Adipose tissue (tissue), 3 donors: ENCODE data around the gene CSNK1G1. TPM values are rescaled to one million over a fixed set of nuclear protein-coding genes. Genes with fewer than 3 reads are reported as not detected.

Experiments used
- H3K27ac ChIP-seq: one replicate; pipeline ENCODE4 v1.5.1; 2013; ENCODE audit warnings: low read depth, low read length
- WGBS, 3 donors: extraction: QIAGEN DNeasy Blood & Tissue Kit; methylation state at CpG; one replicate each; pipeline ENCODE4 v1.1.7; 2013; 5-methylcytosine and 5-hydroxymethylcytosine counted together
- polyA plus RNA-seq, 3 donors: library from polyadenylated mRNA; stranded (reverse); fragments of 200-250 nt; gene quantifications; one replicate each; pipeline ENCODE4 v1.2.3, GENCODE V29; 2013
- donor health status: healthy with polysubstance abuse.
- donor health status: Bipolar disorder and iron deficiency.
- donor health status: healthy.

Gene CSNK1G1
- polyA plus RNA-seq, 3 donors = 2.3 to 4.8 (median 2.9) TPM

DNA sequence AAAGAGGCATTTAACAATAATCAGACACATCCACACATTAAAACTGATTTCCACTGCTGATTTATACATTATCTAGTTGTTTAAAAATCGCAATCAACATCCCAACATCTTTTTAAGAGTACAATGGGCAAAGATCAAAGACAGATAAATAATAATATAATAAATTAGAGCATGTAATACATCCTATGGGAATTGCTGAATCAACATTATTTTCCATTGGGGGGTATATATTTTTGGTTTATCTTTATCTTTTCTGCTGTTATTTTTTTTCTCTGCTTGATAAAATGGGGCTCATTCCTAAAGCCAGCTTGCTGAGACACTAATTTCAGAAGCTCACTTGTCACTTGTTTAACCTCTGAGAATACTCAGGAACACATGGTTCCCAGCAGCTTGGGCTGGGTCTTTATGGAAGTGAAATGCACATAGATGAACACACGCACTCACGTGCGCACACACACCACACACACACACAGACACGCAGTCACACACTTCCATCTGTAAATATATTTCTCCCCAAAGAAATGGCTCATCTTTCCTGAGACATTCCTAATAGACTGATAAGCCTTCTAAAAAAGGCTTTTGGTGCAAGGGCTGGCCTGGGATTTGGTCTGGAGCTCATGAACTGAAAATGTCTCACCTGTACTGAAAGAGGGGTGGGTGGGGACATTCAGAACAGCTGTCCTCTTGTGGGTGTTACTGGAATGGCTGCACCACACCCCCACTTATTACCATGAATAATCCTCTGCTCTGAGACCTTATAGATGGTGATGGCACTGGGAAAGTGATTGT is 189.7 kb downstream of the CSNK1G1 start:
- 79 to 88% (median 83%) methylated on average over 5 of the region's 5 CpGs for WGBS, 3 donors
- no peak overlapping the region for H3K27ac ChIP-seq

DNA sequence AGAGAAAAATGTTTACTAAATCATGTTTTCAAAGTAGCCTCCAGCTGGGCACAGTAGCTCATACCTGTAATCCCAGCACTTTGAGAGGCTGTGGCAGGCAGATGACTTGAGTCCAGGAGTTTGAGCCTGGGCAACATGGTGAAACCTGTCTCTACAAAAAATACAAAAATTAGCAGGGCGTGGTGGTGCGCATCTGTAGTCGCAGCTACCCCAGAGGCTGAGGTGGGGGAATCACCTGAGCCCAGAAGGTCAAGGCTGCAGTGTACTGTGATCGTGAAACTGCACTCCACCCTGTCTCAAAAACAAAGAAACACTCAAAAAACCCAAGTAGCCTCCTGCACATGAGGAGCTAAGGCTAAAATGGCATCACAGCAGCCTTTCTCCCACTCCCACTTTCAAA is 191.5 kb downstream of the CSNK1G1 start:
- 92 to 96% (median 95%) methylated on average over 4 of the region's 4 CpGs for WGBS, 3 donors

DNA sequence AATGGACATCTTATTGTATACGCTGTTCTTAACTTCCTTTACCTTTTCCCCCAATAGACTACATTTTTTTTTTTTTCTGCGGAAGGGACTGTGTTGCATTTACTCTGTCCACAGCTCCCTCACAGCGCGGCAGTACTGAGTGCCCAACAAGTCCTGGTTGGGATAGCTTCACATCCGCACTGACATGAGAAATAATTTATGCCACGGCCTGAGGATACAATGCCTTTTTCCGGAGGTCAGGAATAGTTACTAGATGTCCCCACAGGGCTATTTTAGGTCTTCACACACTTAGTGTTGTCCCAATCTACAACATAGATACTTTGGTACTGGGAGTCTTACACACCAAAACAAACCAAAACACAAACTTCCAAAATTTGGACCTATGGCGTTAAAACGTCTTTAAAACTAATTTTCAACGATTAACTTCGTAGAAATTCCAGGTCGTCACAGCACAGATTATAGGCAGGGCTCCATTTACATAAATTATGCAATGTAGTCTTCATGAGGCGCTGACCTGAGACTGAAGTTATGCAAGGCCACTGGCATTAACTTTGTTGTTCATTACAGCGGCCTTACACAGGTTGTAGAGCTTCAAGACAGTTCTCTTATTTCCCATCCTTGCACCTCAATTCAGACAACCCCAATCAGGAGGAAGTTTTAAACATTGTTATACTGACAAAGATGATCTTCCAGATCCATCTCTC is 192.2 kb downstream of the CSNK1G1 start:
- peak overlapping the region; percentile 4 for H3K27ac ChIP-seq
- WGBS, 3 donors = 29 to 42% (median 32%) methylated on average over 14 of the region's 14 CpGs

More for the DNA sequence above, 191.5 kb downstream of the CSNK1G1 start:
- no peak overlapping the region for H3K27ac ChIP-seq

DNA sequence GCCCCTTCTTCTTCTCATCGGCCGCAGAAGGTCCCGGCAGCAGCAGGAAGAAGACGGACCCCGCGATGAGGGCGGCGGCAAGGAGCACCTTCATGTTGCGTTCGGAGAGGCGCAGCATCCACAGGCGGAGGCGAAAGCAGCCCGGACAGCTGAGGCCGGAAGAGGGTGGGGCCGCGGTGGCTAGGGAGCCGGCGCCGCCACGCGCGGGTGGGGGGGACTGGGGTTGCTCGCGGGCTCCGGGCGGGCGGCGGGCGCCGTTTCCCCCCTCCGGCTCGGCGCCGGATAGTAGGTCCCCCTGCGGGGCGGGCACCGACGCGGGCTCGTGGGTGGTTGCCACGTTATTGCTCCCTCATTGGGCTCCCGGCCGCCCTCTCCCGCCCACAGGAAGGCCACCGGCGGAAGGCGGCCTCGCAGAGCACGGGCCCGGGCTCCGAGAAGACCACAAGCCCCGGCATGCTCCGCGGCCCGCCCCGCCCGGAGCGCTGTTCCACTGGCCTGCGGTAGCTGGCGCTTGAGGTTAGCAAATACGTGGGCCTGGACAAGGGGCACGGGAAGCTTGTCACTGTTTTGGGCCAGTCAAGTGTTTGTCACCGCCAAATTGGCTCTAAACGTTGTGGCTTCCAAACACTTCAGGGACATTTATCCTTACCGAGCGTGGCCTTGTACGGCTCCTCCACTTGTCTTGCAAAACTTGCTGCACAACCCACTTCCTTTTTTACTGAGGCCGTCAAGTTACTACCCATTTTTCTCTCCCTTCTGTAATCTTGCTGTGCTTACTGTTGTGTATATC is 192.9 kb downstream of the CSNK1G1 start, which contains the start of gene PPIB:
TSS of gene PPIB (minus strand) at position 154 of the 790 bp plus-strand sequence. CDS start at position 118, 36 bp downstream.
- peak within 1 kb of the TSS; percentile 4 for H3K27ac ChIP-seq
- 0 to 1% (median 0%) methylated on average over 53 to 69 of the region's 69 CpGs for WGBS, 3 donors

DNA sequence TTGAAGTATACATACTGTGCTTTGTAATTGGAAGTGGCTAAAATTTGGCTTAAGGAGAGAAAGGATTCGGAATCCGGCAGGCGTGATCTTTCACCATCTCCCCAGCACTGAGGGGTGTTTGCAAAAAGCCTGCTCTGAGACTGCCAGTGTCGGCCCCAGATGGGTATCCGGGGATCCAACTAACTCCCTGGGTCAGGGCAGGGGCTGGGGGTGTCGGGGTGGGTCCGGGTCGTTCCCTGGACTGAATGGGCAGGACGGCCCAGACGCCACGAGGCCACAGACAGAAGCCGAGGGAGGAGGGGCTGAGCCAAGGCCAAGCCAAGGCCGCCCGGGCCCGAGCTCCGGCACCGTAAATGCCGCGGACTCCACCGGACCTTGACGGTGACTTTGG is 193.5 kb downstream of the CSNK1G1 start:
- no peak overlapping the region for H3K27ac ChIP-seq
- 0 to 1% (median 0%) methylated on average over 20 to 21 of the region's 21 CpGs for WGBS, 3 donors

DNA sequence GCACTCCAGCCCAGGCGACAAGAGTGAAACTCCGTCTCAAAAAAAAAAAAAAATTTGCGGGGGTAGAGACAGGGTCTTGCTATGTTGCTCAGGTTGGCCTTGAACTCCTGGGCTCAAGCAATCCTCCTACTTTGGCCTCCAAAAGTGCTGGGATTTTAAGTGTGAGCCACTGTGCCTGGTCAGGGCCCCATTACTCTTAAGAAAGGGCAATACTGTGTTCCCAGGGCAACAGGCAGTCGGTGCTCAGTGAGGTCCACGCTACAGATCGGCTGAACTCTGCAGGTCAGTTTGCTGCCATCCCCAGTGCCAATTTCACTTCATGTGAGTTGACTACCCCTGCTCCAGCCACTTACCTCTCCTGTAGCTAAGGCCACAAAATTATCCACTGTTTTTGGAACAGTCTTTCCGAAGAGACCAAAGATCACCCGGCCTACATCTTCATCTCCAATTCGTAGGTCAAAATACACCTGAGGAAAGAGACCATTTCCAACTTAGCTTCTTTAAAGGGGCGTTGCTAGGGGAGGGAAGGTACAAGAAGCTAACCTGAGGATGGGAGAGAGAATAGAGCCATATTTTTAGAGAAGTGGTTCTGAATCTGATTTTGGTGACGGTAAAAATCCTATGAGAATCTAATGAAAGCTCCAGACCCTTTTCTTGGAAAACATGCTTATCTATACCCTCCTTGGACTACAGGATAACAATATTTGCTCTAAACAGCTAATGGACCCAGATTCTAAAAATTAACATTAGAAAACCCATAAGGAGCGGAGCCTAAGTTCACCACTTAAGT is 194.1 kb downstream of the CSNK1G1 start:
- no peak overlapping the region for H3K27ac ChIP-seq
- 24 to 59% (median 51%) methylated on average over 12 of the region's 12 CpGs for WGBS, 3 donors

DNA sequence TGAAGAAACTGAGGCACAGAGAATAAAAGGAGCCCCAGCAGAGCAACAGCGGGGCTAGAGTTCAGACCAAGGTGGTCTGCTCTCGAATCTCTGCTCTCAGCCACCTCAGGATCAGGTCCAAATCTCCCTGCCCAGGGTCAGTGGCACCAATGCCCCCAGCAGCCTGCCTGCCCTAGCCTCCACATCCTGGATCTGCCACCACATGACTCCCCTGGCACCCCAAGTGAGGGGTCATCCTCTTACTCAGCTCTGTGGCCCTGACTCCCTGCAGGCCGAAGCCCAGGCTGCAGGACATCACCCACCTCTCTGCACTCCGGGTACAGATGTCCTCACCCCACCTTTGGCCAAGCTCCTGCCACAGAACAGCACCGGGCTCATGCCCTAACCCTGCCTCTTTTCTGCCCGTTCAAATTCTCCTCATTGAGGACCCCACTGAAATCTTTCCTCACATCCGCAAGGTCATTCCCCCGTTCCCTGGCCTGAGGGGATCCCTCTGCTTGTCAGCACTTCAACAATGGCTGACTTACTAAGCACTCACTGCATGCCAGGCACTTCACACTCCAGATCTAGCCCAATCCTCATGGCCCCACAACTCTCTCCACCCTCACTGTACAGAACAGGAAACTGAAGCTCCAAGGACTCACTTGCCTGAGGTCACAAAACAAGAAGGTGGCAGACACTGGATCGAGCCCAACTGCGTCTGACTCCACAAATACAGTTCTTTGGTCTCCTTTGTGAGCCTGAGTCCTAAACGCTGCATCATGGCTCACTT is 197.4 kb downstream of the CSNK1G1 start:
- H3K27ac ChIP-seq = no peak overlapping the region
- WGBS, 3 donors = 63 to 91% (median 88%) methylated on average over 11 of the region's 11 CpGs

DNA sequence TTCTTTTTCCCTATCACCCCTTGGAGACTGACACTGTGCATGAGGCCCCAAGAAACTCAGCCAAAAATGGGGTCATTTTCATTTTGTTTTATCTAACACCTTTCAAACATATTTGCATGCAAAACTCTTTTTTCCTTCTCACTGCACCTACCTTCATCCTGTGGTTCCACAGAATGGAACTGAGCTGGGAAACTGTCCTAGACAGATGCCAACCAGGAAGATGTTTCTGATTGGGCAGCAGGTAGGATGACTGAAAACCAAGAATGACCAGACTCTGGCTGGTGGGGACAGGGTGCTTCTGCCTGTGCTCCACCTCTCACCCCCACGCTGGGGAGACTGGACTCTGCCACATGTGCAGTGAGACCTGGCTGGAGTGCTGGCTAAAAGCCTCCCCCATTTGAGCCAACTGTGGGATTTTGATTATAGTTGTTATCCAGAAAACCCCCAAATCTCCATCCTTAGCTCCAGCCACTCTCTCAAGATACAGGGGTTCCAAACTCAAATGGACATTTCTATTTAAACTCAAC is 198.3 kb downstream of the CSNK1G1 start:
- H3K27ac ChIP-seq = no peak overlapping the region
- WGBS, 3 donors = 82 to 100% (median 84%) methylated on average over 1 of the region's 1 CpG

DNA sequence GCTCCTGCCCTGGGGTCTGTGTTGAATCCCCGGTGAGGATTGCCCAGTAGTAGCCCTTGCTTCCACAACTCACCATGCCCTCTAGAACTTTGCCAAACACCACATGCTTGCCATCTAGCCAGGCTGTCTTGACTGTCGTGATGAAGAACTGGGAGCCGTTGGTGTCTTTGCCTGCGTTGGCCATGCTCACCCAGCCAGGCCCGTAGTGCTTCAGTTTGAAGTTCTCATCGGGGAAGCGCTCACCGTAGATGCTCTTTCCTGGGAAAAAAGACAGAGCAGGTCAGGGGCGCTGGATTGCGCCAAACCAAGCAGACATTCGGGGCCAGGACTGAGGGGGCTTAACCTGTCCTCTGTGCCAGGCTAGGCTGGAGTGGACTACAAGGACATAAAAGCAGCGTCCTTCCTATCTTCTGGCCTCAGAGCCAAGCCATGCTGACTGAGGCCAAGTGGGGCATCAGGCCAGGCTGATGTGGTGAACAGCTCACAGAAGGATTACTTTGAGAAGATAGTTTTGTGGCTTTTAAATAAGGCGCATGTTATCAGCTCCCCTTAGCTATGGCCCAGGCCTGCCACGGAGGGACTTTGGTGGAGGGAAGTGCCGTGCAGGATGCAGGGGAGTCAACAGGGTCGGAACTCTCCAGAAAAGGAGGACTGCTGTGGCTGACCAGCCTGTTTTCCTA is 199.2 kb downstream of the CSNK1G1 start:
- WGBS, 3 donors = 79 to 89% (median 86%) methylated on average over 16 of the region's 16 CpGs
- H3K27ac ChIP-seq = no peak overlapping the region

DNA sequence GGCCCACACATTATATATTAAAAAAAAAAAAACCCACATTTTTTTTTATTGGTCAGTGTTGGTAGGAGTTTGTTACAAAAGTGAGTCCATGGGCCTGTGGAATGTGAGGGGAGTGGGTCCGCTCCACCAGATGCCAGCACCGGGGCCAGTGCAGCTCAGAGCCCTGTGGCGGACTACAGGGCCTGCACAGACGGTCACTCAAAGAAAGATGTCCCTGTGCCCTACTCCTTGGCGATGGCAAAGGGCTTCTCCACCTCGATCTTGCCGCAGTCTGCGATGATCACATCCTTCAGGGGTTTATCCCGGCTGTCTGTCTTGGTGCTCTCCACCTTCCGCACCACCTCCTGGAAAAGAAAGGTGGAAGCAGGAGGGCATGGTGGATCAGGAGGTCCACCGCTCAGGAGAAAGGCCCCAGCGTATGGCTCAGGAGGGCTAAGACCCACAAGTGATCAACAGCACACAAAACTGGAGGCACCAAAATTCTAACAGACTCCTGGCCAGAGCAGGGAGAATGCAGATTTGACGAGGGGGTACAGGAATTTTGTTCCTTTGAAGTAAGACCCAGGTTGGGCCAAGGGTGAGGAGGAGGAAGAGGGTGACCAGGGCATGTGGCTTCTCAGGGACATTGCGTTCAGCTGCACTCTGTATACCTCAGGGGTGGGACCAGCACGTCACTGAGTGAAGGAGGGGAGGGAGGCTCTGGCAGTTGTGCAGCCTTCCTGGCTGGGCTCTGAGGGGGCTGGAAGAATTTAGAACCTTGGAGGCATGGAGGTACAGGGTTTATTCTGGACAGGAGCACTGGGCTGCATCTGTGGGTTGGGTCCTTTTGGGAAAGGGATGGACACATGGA is 199.9 kb downstream of the CSNK1G1 start:
- 86 to 90% (median 90%) methylated on average over 15 of the region's 15 CpGs for WGBS, 3 donors
- no peak overlapping the region for H3K27ac ChIP-seq

DNA sequence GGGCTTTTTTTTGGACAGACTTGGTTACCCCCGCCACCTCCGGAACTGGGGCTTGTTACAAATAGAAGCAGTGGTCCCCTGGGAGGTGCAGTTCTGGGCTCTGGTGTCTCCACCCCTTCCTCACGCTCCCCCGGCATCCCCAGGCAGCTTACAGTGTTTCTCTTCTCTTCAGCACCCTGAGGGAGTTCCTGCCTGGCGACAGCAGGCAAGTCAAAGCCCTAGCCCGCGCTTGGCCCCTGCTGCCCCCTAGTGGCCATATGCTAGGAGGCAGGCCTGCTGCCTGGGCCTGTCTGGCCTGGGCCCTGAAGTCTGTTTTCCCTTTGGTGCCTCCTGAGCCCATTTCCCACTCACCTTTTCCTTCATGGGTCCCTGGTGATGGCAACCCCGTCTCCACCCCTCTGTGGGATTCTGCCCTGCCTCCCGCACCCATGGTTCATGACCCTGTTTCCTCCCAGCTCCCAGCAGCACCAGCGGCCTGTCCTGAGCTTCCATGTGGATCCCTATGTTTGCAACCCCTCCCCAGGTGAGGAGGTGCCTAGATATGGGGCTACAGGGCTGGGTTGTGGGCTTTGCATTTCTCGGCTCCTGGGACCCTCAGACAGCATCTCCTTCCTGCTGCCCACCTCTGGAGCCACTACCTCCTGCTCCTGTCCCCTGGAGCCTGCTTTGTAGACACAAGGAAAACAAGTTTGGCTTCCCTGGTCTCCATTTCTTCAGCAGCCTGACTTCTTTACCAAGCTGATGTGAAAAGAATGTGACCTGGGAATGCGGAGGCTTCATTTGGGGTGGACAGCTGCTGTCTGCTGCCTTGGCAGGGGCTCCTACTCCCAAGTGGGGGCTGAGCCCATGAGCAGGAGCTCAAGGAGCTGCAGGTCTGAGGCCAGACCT is 202.2 kb downstream of the CSNK1G1 start:
- 17 to 20% (median 19%) methylated on average over 12 of the region's 12 CpGs for WGBS, 3 donors
- H3K27ac ChIP-seq = no peak overlapping the region

DNA sequence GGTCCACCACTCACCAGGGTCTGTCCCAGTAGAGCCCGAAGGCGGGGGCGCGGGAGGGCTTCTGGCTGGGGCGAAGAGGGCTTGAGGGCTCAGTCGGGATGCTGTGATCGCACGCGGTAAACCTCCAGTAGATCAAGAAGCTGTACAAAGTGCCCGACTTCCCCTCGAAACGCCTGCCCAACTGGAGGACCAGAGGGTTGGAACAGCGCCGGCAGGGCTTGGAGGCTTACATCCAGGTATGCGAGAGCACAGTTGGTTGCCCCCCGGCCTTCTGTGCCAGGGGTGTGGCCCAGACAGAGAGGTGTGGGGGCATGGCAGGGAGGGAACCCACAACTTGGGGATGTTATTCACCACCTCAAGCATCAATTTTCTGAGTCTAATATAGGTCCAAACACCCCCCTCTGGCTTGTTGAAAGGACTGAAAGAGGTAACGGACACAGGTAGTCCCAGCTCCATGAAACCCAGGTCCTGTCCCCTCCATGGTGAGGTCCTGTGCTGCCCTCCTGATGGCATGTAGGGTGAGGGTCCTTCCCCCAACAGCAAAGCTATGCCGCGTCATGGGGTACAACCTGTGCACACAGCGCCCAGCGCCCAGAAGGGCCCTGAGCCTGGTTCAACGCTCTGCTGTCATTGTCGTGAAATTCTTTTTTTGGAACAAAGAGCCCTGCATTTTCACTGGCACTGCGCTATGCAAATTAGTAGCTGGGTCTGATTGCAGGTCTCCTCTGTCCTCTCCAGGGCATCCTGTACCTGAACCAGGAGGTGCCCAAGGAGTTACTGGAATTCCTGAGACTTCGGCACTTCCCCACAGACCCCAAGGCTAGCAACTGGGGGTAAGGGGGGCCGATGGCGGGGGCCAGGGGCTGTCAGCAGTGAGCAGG is 203.2 kb downstream of the CSNK1G1 start:
- 21 to 31% (median 24%) methylated on average over 27 of the region's 27 CpGs for WGBS, 3 donors
- H3K27ac ChIP-seq = no peak overlapping the region

DNA sequence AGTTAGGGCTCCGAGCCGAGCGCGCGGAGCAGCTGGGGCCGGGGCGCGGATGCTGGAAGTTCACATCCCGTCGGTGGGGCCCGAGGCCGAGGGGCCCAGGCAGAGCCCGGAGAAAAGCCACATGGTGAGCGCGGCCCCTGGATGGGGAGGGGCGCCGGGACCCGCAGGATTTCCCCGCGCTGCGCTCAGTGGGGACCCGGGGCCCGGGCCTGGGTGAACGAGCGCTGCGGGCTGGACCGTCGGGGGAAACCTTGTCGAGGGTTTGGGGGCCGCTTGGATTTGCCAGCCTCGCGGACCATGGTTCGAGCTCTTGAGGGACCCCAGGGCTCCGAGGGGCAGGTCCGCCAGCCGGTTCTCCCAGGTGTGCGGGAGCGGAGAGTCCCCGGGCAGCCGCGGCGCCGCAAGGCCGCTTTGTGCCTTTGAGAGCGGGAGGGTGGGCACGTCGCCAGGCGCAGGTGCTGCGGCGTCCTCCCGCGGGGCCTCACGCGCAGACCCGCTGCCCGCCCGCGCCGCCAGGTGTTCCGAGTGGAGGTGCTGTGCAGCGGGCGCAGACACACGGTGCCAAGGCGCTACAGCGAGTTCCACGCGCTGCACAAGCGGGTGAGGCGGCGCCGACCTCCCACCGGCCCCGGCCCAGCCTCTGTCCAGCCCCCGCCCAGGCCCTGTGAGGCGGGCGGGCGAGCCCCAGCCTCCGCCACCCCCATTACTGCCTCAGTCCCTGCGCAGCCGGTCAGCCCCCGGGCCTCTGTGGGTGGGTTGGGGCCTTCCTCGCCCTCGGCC is 204.1 kb downstream of the CSNK1G1 start, which contains the start of gene SNX22:
TSS of gene SNX22 (plus strand) at position 5 of the 780 bp plus-strand sequence. CDS start at position 50, 45 bp downstream.
- H3K27ac ChIP-seq = no peak within 1 kb of the TSS
- 0 to 2% (median 1%) methylated on average over 64 to 83 of the region's 83 CpGs for WGBS, 3 donors
